IMR-90 (cell line): ENCODE data around the gene CXCL3.

Experiments used
- CTCF ChIP-seq: conservative IDR thresholded peaks from 2 replicates; pipeline ENCODE4 v1.5.1; 2012; ENCODE audit warnings: mild to moderate bottlenecking, low read depth, low read length, improper control_type of control experiment
- FOS ChIP-seq: fragments of 150-350 bp; IDR thresholded peaks from 2 replicates; pipeline ENCODE4 v1.6.1; 2016; ENCODE audit warnings: low read depth, low read length
- RAD21 ChIP-seq: IDR thresholded peaks from 2 replicates; pipeline ENCODE4 v1.6.1; 2012; ENCODE audit warnings: low read length, improper control_type of control experiment

- TF ChIP-seq CTCF = no peak
- no peak for TF ChIP-seq FOS
- TF ChIP-seq RAD21 = no peak
These were observed 49.0 kb upstream of the CXCL3 start for GRCh38 chr4:74087481-74087880.
